ENCODE results near the gene MT4.

- no peak for TF ChIP-seq EZH2phosphoT487 (IDR thresholded peaks at IDR 0.05; ENCODE audit: insufficient read depth, low read depth)
- TF ChIP-seq EZH2 (IDR thresholded peaks at IDR 0.05; ENCODE audit: insufficient read depth, poor library complexity, severe bottlenecking): no peak
Observed at GRCh38 chr16:56525236-56525635, 39.6 kb upstream of the MT4 start.
